Brain microvascular endothelial cell (primary cell): ENCODE measurements around the gene LHX4.

Experiments
- DNase-seq: peaks from one replicate; pipeline ENCODE4 v3.0.0-alpha.2; 2020
- H3K27ac ChIP-seq: fragments of 250-450 bp; sonication (Bioruptor Pico); 2 replicates; pipeline ENCODE4 v1.5.1; 2020; ENCODE audit warnings: mild to moderate bottlenecking, moderate library complexity
- H3K27me3 ChIP-seq: fragments of 250-450 bp; sonication (Bioruptor Pico); replicated peaks from 2 replicates; pipeline ENCODE4 v1.5.1; 2020; ENCODE audit warnings: mild to moderate bottlenecking
- H3K36me3 ChIP-seq: fragments of 250-450 bp; sonication (Bioruptor Pico); replicated peaks from 2 replicates; pipeline ENCODE4 v1.5.1; 2020; ENCODE audit warnings: mild to moderate bottlenecking
- H3K4me3 ChIP-seq: 2 replicates; pipeline ENCODE4 v1.5.1; 2011; ENCODE audit warnings: low read depth, mild to moderate bottlenecking, control low read depth, low read length, moderate library complexity
- CTCF ChIP-seq: IDR thresholded peaks from 2 replicates; pipeline ENCODE4 v1.5.1; 2011; ENCODE audit warnings: low read depth, mild to moderate bottlenecking, moderate library complexity, low read length, control low read depth, inconsistent platforms; ENCODE audit errors: missing control alignments
- in situ Hi-C: cut with HindIII; loops from 2 replicates; pipeline ENCODE4 v1.10.0; 2017; ENCODE audit warnings: low sequenced_read_pairs, low pct_ligation_motif_present

LHX4 gene

GRCh38 chr1:180188091-180188506 lies 42.0 kb upstream of the LHX4 start:
- TF ChIP-seq CTCF: peak; percentile 93
- Histone ChIP-seq H3K27me3 (no peaks in the 10 kb centered on the region), H3K27ac (no peak overlapping the region), H3K36me3 (peaks cover 75% of the 10 kb centered on the region), H3K4me3 (no peak overlapping the region)
- DNase-seq: peak; percentile 29
- in situ Hi-C loops: loop anchor here (25.0 kb wide), 1 partner anchor 326 kb away; no protein-coding TSS in a partner anchor

DNA sequence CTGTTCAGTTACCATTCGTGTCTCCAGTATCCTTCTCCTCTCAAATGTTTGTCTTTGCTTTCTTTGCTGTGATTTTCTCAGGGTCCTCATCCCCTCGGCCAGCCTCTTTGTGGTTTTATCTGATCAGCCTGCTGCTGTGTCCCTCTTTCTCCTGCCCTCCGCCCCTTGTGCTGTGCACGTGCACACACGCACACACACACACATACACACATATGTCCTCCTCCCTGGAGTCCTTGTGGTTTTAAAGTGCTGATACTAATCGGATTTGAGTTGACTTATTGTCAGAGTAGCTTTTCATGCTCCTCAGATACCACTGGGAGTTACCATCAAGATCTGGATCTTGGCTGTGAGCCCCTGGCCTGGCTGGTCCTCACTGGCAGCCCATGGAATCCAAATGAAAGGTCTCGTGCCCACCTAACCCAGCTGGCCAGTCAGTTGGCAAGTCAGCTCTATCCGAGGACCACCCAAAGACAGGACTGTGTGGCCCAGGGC lies 41.3 kb upstream of the LHX4 start:
- no peak for TF ChIP-seq CTCF

GRCh38 chr1:180190091-180190490 lies 40.0 kb upstream of the LHX4 start:
- no peak for DNase-seq
- Histone ChIP-seq H3K4me3 (no peak overlapping the region), H3K27ac (no peak overlapping the region), H3K27me3 (no peaks in the 10 kb centered on the region), H3K36me3 (peaks cover 61% of the 10 kb centered on the region)
- in situ Hi-C loops: loop anchor here (25.0 kb wide), 1 partner anchor 328 kb away; no protein-coding TSS in a partner anchor
- no peak for TF ChIP-seq CTCF

More for the DNA sequence above, 41.3 kb upstream of the LHX4 start:
- no peaks in the 10 kb centered on the region for H3K27me3 ChIP-seq
- no peak overlapping the region for H3K4me3 ChIP-seq
- DNase-seq: no peak
- peaks cover 68% of the 10 kb centered on the region for H3K36me3 ChIP-seq
- no peak overlapping the region for H3K27ac ChIP-seq
- in situ Hi-C loops: loop anchor here (25.0 kb wide), 1 partner anchor 326 kb away; no protein-coding TSS in a partner anchor

DNA sequence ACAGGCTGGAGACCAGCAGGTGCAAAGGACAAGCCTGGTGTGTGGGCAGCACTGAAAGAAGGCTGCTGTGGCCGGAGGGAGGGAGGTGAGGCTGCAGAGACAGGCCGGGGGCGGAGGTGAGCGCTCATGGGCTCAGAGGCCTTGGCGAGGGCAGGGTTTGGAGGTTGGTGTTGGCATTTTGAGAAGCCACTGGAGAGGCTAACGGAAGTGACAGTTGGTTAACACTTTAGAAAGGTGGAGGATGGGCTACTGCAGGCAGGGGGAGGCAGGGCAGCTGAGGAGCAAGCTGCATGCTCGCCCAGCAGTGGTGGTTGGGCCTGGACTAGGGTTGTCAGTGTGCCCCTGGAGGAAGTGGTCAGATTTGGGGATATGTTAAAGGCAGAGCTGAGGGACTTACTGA lies 37.9 kb upstream of the LHX4 start:
- Histone ChIP-seq H3K36me3 (peaks cover 59% of the 10 kb centered on the region), H3K27ac (no peak overlapping the region), H3K27me3 (no peaks in the 10 kb centered on the region), H3K4me3 (no peak overlapping the region)
- DNase-seq: no peak
- in situ Hi-C loops: loop anchor here (25.0 kb wide), 1 partner anchor 330 kb away; no protein-coding TSS in a partner anchor
- TF ChIP-seq CTCF: no peak

DNA sequence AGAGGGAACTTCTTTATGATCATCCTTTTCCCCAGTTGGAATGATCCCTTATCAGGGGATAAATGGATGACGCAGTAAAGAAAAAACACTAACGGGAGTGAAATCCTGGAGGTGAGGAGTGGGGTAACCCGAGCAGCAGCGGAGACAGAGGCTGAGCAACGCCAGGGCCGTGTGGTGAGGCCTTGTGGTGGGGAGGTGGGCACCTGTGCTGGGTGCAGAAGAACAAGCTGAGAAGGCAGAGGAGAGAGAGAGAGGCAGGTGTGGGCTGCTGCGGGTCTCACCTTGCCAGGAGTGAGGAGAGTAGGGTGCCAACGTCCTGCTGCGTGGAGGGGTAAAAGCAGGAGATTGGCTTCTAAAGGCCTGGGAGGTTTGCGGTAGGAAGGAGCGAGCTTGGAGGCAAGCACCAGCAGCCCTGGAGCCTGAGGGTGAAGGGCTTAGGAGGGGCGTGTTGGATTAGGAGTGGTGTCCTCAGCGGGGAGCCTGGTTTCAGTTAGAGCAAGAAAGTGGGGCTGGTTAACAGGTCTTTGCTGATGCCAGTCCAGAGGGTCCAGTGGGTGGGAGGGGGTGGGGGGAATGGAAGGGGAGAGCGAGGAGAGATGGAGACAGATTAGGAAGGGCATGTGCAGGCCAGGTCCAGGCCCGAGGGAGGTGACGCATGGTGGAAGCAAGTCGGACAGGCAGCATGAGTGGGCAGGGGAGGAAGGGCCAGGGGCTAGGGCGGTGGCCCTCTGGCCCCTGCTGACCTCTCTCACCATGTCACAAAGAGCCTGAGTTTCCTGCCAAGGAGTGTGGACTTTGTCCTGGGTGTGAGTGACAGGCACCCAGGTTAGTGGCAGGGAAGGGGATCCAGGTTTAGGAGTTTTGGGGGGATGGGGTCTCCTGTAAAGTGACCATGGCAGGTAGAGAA lies 36.7 kb upstream of the LHX4 start:
- no peak for DNase-seq
- no peak for TF ChIP-seq CTCF
- no peak overlapping the region for H3K27ac ChIP-seq
- peaks cover 64% of the 10 kb centered on the region for H3K36me3 ChIP-seq
- H3K4me3 ChIP-seq: no peak overlapping the region
- in situ Hi-C loops: loop anchor here (25.0 kb wide), 1 partner anchor 331 kb away; no protein-coding TSS in a partner anchor
- no peaks in the 10 kb centered on the region for H3K27me3 ChIP-seq
